ENCODE results near the gene ACKR1. TPM values are rescaled to one million over a fixed set of nuclear protein-coding genes. Genes with fewer than 3 reads are reported as not detected.

Gene ACKR1
- total RNA-seq, 2 donors from 2014 or later: 38.0 to 66.9 TPM

DNA sequence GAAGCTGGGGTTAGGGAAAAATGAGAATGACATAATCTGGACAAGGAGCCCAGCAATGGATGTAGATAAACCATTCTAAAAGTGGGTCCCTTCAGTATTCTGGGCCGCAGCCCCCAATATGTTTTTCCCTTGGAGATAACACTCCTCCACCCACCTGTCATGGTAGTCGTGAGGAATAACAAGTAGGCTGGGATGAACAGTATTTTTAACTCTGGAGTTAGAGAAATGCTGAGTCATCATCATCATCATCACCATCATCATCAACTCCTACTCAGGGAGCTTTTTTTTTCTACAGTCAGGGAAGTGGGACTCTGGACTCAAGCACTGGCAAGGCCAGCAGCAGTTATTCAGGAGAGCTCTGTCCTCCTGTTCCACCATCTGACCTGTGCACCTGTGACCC is 20.5 kb upstream of the ACKR1 start:
- DNase-seq: no peak
- ATAC-seq: no peak
- intact Hi-C loops (cut with DNase I): no loop called here

GRCh38 chr1:159185121-159185520 is 19.6 kb upstream of the ACKR1 start:
- ATAC-seq (no peak), DNase-seq (no peak)
- intact Hi-C loops (cut with DNase I): no loop called here

DNA sequence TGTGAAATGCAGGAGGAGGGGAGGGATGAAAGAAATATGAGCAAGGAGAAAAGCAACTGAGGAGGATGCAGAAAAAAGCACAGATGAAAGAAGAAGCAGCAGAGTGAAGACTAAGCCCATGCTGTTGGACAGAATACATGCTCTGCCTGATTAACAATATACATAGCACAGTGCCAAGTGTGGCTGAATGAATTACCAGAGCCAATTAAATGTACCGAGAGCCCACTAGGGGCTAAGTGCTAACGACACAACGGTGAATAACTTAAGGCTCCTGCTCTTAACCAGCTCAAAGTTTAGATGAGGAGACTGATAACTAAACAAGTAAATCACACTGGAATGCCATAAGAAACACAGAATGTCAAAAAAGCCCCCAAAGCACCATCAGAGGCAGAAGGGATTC is 17.6 kb upstream of the ACKR1 start:
- intact Hi-C loops (cut with DNase I): no loop called here
- ATAC-seq (no peak), DNase-seq (no peak)

GRCh38 chr1:159187647-159188374 is 16.9 kb upstream of the ACKR1 start:
- intact Hi-C loops (cut with DNase I): no loop called here
- ATAC-seq (peak; percentile 30 to 63), DNase-seq (no peak)

DNA sequence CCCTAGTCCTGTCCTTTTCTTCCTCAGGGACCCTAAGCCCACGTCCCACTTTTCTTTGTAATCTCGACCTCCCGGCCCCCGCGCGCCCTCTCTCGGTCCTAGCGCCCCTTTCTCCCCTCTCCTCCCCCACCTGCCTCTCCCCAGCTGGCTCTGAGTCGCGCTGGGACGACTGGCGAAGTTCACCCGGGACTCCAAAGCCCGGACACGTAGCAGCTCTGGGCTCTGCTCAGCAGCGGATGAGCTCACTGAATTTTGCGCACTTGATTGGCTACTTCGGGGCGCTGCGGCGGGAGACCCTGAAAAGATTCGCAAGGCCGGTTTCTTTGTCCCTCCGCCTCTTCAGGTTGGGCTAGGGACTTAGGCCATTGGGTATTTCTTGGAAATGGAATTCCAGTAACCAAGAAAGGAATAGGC is 16.3 kb upstream of the ACKR1 start:
- peak; percentile 94 to 97 for ATAC-seq

DNA sequence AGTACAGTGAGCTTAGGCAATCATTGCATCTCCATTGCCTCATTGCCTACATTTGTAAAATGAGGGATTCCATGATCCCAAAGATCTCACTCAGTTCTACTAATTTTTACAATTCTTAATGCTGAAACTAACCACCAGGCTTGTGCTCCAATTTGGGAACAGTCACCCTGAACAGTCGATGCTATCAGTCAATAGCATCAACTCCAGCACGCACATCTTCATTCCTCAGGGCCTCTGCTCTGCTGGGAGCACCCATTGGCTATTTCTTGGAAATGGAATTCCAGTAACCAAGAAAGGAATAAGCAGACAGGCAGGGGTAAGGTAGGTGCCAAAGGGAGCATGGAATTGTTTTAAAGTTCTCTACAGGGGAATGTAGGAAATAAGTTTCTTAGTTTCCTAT is 14.2 kb upstream of the ACKR1 start:
- DNase-seq: no peak
- ATAC-seq: no peak
- intact Hi-C loops (cut with DNase I): no loop called here

More for the DNA sequence above, 16.3 kb upstream of the ACKR1 start:
- intact Hi-C loops (cut with DNase I): no loop called here
- DNase-seq: peak; percentile 76

GRCh38 chr1:159196543-159196942 is 8.1 kb upstream of the ACKR1 start:
- ATAC-seq: no peak
- no peak for DNase-seq
- intact Hi-C loops (cut with DNase I): loop anchor here in 1 of 2 donors (5.0 kb wide), 1 partner anchor 34 kb away; no protein-coding TSS in a partner anchor

- ATAC-seq: peak; percentile 61 to 83
- DNase-seq: peak; percentile 71
- intact Hi-C loops (cut with DNase I): loop anchor here in 1 of 2 donors (5.0 kb wide), 1 partner anchor 36 kb away; no protein-coding TSS in a partner anchor
Measured at GRCh38 chr1:159197561-159198557, 6.8 kb upstream of the ACKR1 start.

GRCh38 chr1:159199901-159200300 is 4.8 kb upstream of the ACKR1 start:
- DNase-seq (no peak), ATAC-seq (no peak)
- intact Hi-C loops (cut with DNase I): loop anchor here in 1 of 2 donors (5.0 kb wide), 1 partner anchor 38 kb away; no protein-coding TSS in a partner anchor

- no peak for ATAC-seq
- intact Hi-C loops (cut with DNase I): no loop called here
- no peak for DNase-seq
Measured at GRCh38 chr1:159200769-159201168, 3.9 kb upstream of the ACKR1 start.

- ATAC-seq (no peak), DNase-seq (no peak)
- intact Hi-C loops (cut with DNase I): no loop called here
Measured at GRCh38 chr1:159201642-159202041, 3.0 kb upstream of the ACKR1 start.

DNA sequence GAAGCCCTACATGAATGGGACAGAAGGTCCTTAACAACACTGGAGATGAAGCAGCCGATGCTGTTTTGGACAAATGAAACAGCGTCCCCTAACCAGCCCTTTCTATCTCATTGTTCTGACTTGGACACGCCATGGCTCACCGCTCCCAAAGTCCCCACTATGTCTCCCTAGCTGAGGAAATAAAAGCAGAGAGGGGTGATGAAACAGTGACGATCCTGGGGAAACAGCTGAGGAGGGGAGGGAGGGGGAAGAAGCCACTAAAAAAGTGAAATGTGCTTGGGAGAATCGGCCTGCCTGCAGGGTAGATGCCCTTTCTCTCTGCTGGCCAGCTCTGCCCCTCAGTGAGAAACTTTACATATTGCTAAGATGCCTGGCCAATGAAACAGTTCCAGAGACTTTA is 1.1 kb upstream of the ACKR1 start:
- DNase-seq: no peak
- intact Hi-C loops (cut with DNase I): no loop called here
- no peak for ATAC-seq

- intact Hi-C loops (cut with DNase I): no loop called here
- DNase-seq: no peak
- ATAC-seq: no peak
Measured at GRCh38 chr1:159205225-159205624, 550 bp downstream of the ACKR1 start.

GRCh38 chr1:159206110-159206509 is 1.4 kb downstream of the ACKR1 start:
- ATAC-seq (no peak), DNase-seq (no peak)
- intact Hi-C loops (cut with DNase I): no loop called here

DNA sequence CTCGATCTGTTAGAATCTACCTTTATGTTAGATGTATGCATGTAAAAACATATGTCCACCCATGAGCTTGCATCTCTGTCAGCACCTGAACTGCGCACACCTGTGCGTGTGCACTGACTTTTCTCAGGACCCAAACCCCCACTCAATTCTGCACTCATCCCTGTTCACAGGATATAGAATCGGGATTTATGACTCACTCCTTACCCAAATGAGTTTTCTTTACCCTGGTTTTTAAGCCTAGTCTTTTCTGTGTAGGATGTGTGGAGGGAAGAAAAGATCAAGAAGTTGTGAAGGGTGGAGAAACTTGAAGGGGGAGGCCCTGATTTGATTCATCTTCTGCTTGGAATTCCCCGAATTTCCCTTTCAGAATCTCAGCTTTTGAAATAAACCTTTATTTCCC is 2.4 kb downstream of the ACKR1 start:
- no peak for DNase-seq
- ATAC-seq: no peak
- intact Hi-C loops (cut with DNase I): no loop called here

DNA sequence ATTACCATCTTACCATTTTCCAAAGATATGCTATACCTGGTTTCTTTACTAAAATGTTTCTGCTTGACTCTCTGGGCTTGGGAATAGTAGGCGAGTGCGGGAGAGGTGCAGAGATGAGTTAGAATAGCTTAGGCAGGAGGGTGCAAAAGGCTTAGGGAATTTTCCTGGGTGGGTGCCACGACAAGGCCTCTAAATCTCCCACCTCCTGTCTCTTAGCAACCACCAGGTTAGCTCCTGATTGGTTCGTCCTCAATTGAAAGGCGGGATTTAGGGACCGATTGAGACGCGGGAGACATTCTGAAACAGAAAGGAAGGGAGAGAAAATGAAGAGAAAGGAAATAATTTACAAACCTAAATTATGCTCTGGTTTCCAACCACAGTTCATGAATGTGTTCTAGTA is 3.1 kb downstream of the ACKR1 start:
- intact Hi-C loops (cut with DNase I): no loop called here
- no peak for DNase-seq
- no peak for ATAC-seq

- ATAC-seq (no peak), DNase-seq (no peak)
- intact Hi-C loops (cut with DNase I): no loop called here
Measured at GRCh38 chr1:159208175-159208825, 3.6 kb downstream of the ACKR1 start.

- DNase-seq: no peak
Measured at GRCh38 chr1:159209061-159209460, 4.4 kb downstream of the ACKR1 start.

DNA sequence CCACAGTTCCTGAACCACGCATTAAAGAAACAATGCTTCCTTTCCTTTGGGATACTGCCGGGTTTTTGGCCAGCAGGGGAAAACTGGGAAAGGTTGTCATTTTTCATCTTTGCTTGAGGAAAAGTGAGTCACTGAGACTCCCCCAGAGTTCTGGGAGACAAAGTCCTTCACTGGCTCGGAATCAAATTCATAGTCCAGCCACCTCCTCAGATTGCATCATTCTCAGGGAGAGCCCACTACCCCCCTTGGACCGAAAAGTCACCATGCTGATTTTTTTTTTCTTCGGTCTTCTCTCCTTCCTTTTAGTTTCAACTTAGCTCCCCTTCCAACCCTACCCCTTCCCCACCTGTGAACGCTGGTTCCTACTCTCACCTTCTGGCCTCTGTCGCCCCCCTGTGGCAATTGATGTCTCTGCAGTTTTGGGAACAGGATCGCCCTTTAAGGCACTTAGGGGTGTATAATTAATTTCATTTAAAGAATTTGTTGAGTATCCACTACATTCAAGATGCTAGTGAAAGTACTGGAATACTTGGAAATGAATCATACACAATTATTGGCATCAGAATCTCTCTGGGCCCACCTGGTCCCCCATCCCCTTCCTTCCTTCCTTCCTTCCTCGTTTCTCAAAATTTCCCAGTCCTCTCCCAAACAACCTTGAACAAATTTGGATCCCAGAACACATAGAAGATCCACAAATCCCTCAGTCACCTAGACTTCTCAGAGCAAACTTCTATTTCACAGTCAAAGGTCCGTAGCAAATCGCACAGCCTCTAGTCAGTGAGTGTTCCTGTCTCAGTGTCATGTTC is 6.9 kb downstream of the ACKR1 start:
- DNase-seq: no peak
- intact Hi-C loops (cut with DNase I): loop anchor here (2.0 to 10.0 kb wide), 3 partner anchors 49 to 573 kb away; partner anchors contain the start of gene DUSP23 (in 1 of the 2)
- peak; percentile 29 to 41 for ATAC-seq

More at GRCh38 chr1:159209061-159209460, 4.4 kb downstream of the ACKR1 start:
- ATAC-seq: no peak
- intact Hi-C loops (cut with DNase I): no loop called here

Data from left cardiac atrium (tissue), 4 donors.